IPS-20b (cell line): Measurements from ENCODE around the gene PAX7.

ENCODE experiments used
- H3K27ac ChIP-seq: one replicate; pipeline ENCODE4 v1.5.1; 2013; ENCODE audit warnings: low read length
- H3K27me3 ChIP-seq: 2 replicates; pipeline ENCODE4 v1.6.1; 2013; ENCODE audit warnings: mild to moderate bottlenecking, low read length, inconsistent platforms; ENCODE audit not compliant: insufficient read depth
- H3K36me3 ChIP-seq: 2 replicates; pipeline ENCODE4 v1.6.1; 2013; ENCODE audit warnings: low read depth, mild to moderate bottlenecking, inconsistent platforms, low read length, moderate library complexity; ENCODE audit not compliant: insufficient read depth
- H3K4me1 ChIP-seq: 2 replicates; pipeline ENCODE4 v1.6.1; 2013; ENCODE audit warnings: mild to moderate bottlenecking, control low read depth, inconsistent platforms, low read length, moderate library complexity; ENCODE audit not compliant: insufficient read depth
- H3K4me3 ChIP-seq: 2 replicates; pipeline ENCODE4 v1.5.1; 2013; ENCODE audit warnings: mild to moderate bottlenecking, low read length, inconsistent platforms
- H3K9ac ChIP-seq: 2 replicates; pipeline ENCODE4 v1.6.1; 2013; ENCODE audit warnings: low read depth, mild to moderate bottlenecking, inconsistent platforms, low read length, moderate library complexity
- H3K9me3 ChIP-seq: 2 replicates; pipeline ENCODE4 v1.6.1; 2013; ENCODE audit warnings: mild to moderate bottlenecking, low read depth, low read length, inconsistent platforms; ENCODE audit not compliant: insufficient read depth

Gene PAX7

GRCh38 chr1:18725231-18725895 lies 94.7 kb downstream of the PAX7 start:
- Histone ChIP-seq H3K4me3 (no peak overlapping the region), H3K4me1 (0 out of 2 replicates have a peak, but pooled peaks cover 4% of the 10 kb centered on the region), H3K27ac (no peak overlapping the region), H3K9ac (no peak overlapping the region), H3K9me3 (no peaks in the 10 kb centered on the region), H3K27me3 (peaks cover 44% of the 10 kb centered on the region), H3K36me3 (no peaks in the 10 kb centered on the region)

GRCh38 chr1:18726368-18726767 lies 95.7 kb downstream of the PAX7 start:
- no peak overlapping the region for H3K9ac ChIP-seq
- H3K4me3 ChIP-seq, result no peak overlapping the region
- peaks cover 38% of the 10 kb centered on the region; the same call in 1 of the 2 replicates for H3K27me3 ChIP-seq
- H3K36me3 ChIP-seq, result no peaks in the 10 kb centered on the region
- no peak overlapping the region for H3K27ac ChIP-seq
- H3K4me1 ChIP-seq, result 0 out of 2 replicates have a peak, but pooled peaks cover 4% of the 10 kb centered on the region
- no peaks in the 10 kb centered on the region for H3K9me3 ChIP-seq

- Histone ChIP-seq H3K9me3 (no peaks in the 10 kb centered on the region), H3K4me1 (0 out of 2 replicates have a peak, but pooled peaks cover 4% of the 10 kb centered on the region), H3K4me3 (no peak overlapping the region), H3K36me3 (no peaks in the 10 kb centered on the region), H3K27ac (no peak overlapping the region), H3K27me3 (peaks cover 33% of the 10 kb centered on the region; the same call in 1 of the 2 replicates), H3K9ac (no peak overlapping the region)
Measured at GRCh38 chr1:18727956-18728355, 97.3 kb downstream of the PAX7 start.

- Histone ChIP-seq H3K4me3 (no peak overlapping the region), H3K9ac (no peak overlapping the region), H3K27ac (no peak overlapping the region), H3K9me3 (no peaks in the 10 kb centered on the region), H3K27me3 (peaks cover 16% of the 10 kb centered on the region; the same call in 1 of the 2 replicates), H3K36me3 (no peaks in the 10 kb centered on the region), H3K4me1 (0 out of 2 replicates have a peak, but pooled peaks cover 4% of the 10 kb centered on the region)
Measured at GRCh38 chr1:18730321-18730720, 99.7 kb downstream of the PAX7 start.

- H3K4me3 ChIP-seq, result no peak overlapping the region
- H3K9ac ChIP-seq, result no peak overlapping the region
- H3K4me1 ChIP-seq, result no peaks in the 10 kb centered on the region
- H3K9me3 ChIP-seq, result no peaks in the 10 kb centered on the region
- H3K27me3 ChIP-seq, result peaks cover 14% of the 10 kb centered on the region; the same call in 1 of the 2 replicates
- no peak overlapping the region for H3K27ac ChIP-seq
- no peaks in the 10 kb centered on the region for H3K36me3 ChIP-seq
Measured at GRCh38 chr1:18731148-18731547, 100.5 kb downstream of the PAX7 start.

- Histone ChIP-seq H3K9me3 (no peaks in the 10 kb centered on the region), H3K4me1 (no peaks in the 10 kb centered on the region), H3K27me3 (peaks cover 11% of the 10 kb centered on the region; the same call in 1 of the 2 replicates), H3K36me3 (no peaks in the 10 kb centered on the region), H3K9ac (no peak overlapping the region), H3K4me3 (no peak overlapping the region), H3K27ac (no peak overlapping the region)
Measured at GRCh38 chr1:18731591-18732235, 101.1 kb downstream of the PAX7 start.

- Histone ChIP-seq H3K4me1 (no peaks in the 10 kb centered on the region), H3K27me3 (peaks cover 7% of the 10 kb centered on the region; the same call in 1 of the 2 replicates), H3K4me3 (no peak overlapping the region), H3K9ac (no peak overlapping the region), H3K27ac (no peak overlapping the region), H3K9me3 (no peaks in the 10 kb centered on the region), H3K36me3 (no peaks in the 10 kb centered on the region)
Measured at GRCh38 chr1:18732686-18733085, 102.0 kb downstream of the PAX7 start.

- H3K36me3 ChIP-seq, result no peaks in the 10 kb centered on the region
- H3K9me3 ChIP-seq, result no peaks in the 10 kb centered on the region
Measured at GRCh38 chr1:18734001-18734400, 103.4 kb downstream of the PAX7 start.

GRCh38 chr1:18734461-18735223 lies 104.0 kb downstream of the PAX7 start:
- Histone ChIP-seq H3K9ac (no peak overlapping the region), H3K9me3 (no peaks in the 10 kb centered on the region), H3K36me3 (no peaks in the 10 kb centered on the region), H3K4me1 (no peaks in the 10 kb centered on the region), H3K27me3 (peaks cover 7% of the 10 kb centered on the region; the same call in 1 of the 2 replicates), H3K27ac (no peak overlapping the region), H3K4me3 (no peak overlapping the region)

More at GRCh38 chr1:18734001-18734400, 103.4 kb downstream of the PAX7 start:
- Histone ChIP-seq H3K27ac (no peak overlapping the region), H3K27me3 (peaks cover 7% of the 10 kb centered on the region; the same call in 1 of the 2 replicates), H3K4me1 (no peaks in the 10 kb centered on the region), H3K4me3 (no peak overlapping the region), H3K9ac (no peak overlapping the region)

- no peaks in the 10 kb centered on the region for H3K4me1 ChIP-seq
- H3K27ac ChIP-seq, result no peak overlapping the region
- no peaks in the 10 kb centered on the region for H3K9me3 ChIP-seq
- H3K27me3 ChIP-seq, result peaks cover 7% of the 10 kb centered on the region; the same call in 1 of the 2 replicates
- H3K4me3 ChIP-seq, result no peak overlapping the region
- H3K9ac ChIP-seq, result no peak overlapping the region
- no peaks in the 10 kb centered on the region for H3K36me3 ChIP-seq
Measured at GRCh38 chr1:18735224-18735997, 104.8 kb downstream of the PAX7 start.

GRCh38 chr1:18736958-18737357 lies 106.3 kb downstream of the PAX7 start:
- H3K36me3 ChIP-seq, result no peaks in the 10 kb centered on the region
- H3K4me3 ChIP-seq, result no peak overlapping the region
- no peaks in the 10 kb centered on the region for H3K9me3 ChIP-seq
- H3K9ac ChIP-seq, result no peak overlapping the region
- H3K4me1 ChIP-seq, result no peaks in the 10 kb centered on the region
- no peak overlapping the region for H3K27ac ChIP-seq
- H3K27me3 ChIP-seq, result peaks cover 11% of the 10 kb centered on the region; the same call in 1 of the 2 replicates
